Astrocyte of the cerebellum (primary cell): Measurements from ENCODE around the gene CYTH4.

Source experiments
- DNase-seq: peaks from one replicate; pipeline ENCODE4 v3.0.0-alpha.2; 2011; ENCODE audit warnings: low read depth
- H3K4me3 ChIP-seq: 2 replicates; pipeline ENCODE4 v1.5.1; 2011; ENCODE audit warnings: mild to moderate bottlenecking, low read depth, low read length, moderate library complexity
- in situ Hi-C: cut with HindIII; loops from 2 replicates; pipeline ENCODE4 v1.10.0; 2017; ENCODE audit warnings: low sequenced_read_pairs
- TF ChIP-seq, protein P1 (sequence below): IDR thresholded peaks from 2 replicates; pipeline ENCODE4 v1.5.1; 2012; ENCODE audit warnings: low read length, low read depth, moderate library complexity, mild to moderate bottlenecking; ENCODE audit errors: missing control alignments

CYTH4 gene

GRCh38 chr22:37266581-37267134 is 15.7 kb upstream of the CYTH4 start:
- no peak for DNase-seq
- TF ChIP-seq, protein P1, sequence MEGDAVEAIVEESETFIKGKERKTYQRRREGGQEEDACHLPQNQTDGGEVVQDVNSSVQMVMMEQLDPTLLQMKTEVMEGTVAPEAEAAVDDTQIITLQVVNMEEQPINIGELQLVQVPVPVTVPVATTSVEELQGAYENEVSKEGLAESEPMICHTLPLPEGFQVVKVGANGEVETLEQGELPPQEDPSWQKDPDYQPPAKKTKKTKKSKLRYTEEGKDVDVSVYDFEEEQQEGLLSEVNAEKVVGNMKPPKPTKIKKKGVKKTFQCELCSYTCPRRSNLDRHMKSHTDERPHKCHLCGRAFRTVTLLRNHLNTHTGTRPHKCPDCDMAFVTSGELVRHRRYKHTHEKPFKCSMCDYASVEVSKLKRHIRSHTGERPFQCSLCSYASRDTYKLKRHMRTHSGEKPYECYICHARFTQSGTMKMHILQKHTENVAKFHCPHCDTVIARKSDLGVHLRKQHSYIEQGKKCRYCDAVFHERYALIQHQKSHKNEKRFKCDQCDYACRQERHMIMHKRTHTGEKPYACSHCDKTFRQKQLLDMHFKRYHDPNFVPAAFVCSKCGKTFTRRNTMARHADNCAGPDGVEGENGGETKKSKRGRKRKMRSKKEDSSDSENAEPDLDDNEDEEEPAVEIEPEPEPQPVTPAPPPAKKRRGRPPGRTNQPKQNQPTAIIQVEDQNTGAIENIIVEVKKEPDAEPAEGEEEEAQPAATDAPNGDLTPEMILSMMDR: no peak
- H3K4me3 ChIP-seq: peak overlapping the region; percentile 29
- in situ Hi-C loops: no loop called here

DNA sequence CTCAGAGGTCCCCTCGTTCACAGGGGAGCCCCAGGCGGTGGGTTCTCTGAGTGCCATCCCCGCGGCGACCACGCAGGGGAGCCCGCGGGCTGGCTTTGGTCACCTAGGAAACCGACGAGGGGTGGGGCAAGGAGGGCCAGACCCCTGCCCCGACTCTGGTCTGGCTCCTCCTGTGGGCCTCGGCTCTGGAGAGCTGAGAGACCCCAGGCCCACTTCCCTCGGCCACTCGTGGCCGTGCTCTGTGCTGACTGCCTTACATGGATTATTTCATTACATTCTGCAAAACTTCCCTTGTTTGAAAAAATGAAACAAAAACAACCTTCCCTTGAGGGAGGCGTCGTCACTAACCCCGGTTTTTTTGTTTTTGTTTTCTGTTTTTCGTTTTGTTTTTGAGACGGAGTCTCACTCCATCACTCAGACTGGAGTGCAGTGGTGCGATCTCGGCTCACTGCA is 15.1 kb upstream of the CYTH4 start:
- in situ Hi-C loops: no loop called here
- DNase-seq: no peak
- TF ChIP-seq, protein P1: peak; percentile 87
- peak overlapping the region; percentile 29 for H3K4me3 ChIP-seq

DNA sequence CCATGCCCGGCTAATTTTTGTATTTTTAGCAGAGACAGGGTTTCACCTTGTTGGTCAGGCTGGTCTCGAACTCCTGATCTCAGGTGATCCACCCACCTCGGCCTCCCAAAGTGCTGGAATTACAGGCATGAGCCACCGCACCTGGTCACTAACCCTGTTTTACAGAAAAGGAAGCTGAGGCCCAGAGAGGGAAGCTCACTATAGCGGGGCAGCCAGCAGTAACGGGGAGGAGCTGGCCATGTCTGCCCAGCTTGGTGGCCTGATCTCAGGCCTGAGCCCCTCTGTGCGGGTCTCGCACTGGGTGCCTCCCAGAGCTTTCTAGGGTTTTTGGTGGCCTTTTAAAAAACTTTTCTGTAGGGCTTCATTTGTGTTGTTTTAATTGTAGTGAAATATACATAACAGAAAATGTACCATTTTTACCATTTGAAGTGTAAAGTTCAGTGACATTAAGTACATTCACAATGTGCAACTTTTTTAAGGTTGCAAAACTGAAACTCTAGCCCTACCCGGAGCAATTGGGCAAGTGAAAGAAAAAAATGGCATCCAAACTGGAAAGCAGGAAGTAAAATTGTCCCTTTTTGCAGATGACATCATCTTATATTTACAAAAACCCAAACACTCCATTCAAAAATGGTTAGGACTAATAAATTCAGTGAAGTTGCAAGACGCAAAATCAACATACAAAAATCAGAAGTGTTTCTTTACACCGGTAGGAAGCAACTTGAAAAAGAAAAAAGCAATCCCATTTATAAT is 14.5 kb upstream of the CYTH4 start:
- no peak overlapping the region for H3K4me3 ChIP-seq
- in situ Hi-C loops: no loop called here
- DNase-seq: no peak
- TF ChIP-seq, protein P1: no peak

GRCh38 chr22:37269936-37270678 is 12.2 kb upstream of the CYTH4 start:
- in situ Hi-C loops: no loop called here
- H3K4me3 ChIP-seq: no peak overlapping the region
- DNase-seq: no peak
- TF ChIP-seq, protein P1: no peak

DNA sequence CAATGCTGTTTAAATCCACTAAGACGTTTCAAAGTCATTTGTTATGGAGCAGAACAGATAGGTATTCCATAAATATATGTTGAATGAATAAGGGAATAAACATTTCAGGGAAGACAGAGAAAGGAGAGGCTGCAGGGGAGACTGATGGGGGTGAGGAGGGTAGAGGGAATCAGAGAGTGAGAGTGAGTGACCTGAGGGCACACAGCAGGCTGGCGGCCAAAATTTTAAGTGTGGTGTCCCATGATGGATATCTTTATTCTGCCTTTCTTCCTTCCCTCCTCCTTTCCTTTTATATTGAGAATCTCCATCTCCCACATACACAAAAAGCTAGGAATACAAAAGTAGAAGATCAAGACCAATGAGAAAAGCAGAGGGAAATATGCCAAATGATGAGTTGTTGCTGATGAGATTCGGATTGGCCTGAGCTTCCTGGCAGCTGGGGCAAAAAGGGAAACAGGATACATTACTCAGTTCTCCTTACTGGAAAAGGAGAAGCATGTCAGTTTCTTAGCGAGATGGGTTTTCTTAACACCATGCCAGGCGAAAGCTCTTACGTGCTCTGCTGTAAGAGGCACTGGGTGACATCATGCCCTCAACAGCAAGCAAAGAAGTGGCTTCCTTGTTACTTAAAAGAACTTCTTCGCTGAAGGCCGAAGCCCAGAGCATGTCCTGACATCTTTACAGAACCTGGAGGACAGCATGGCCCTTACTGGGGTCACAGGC is 11.2 kb upstream of the CYTH4 start:
- H3K4me3 ChIP-seq: no peak overlapping the region
- in situ Hi-C loops: no loop called here
- TF ChIP-seq, protein P1: no peak
- no peak for DNase-seq
